K562 (cell line): ENCODE measurements around the gene CD101.

Source experiments
- BHLHE40 ChIP-seq: IDR thresholded peaks from 2 replicates; pipeline ENCODE4 v1.6.1; 2011; ENCODE audit warnings: low read length, improper control_type of control experiment
- BRD9 ChIP-seq: fragments of 450-650 bp; IDR thresholded peaks from 2 replicates; pipeline ENCODE4 v1.6.1; 2018; ENCODE audit warnings: low read depth; ENCODE audit not compliant: partially characterized antibody
- CBFB ChIP-seq: sonication (generic); formaldehyde crosslinking; IDR thresholded peaks from 2 replicates; pipeline ENCODE4 v1.4.0; 2020; ENCODE audit warnings: mild to moderate bottlenecking, missing genetic modification reagents
- CTCF ChIP-seq, 3 experiments: IDR thresholded peaks in 2 of 3; conservative IDR thresholded peaks in 1 of 3; 2 replicates each; pipeline ENCODE4 v1.5.1; 2011 to 2012; ENCODE audit warnings: low read length in 3 of 3, mild to moderate bottlenecking in 3 of 3, control low read depth in 2 of 3, improper control_type of control experiment in 1 of 3, inconsistent platforms in 1 of 3, low read depth in 1 of 3, mixed read lengths in 1 of 3, moderate library complexity in 1 of 3; ENCODE audit not compliant: insufficient read depth in 2 of 3
- ESRRA ChIP-seq: fragments of 450-650 bp; IDR thresholded peaks from 2 replicates; pipeline ENCODE4 v1.6.1; 2014; ENCODE audit warnings: low read depth, mild to moderate bottlenecking, moderate library complexity, borderline replicate concordance
- EZH2 ChIP-seq: IDR thresholded peaks from 2 replicates; pipeline ENCODE4 v1.6.1; 2012; ENCODE audit warnings: low read depth, mild to moderate bottlenecking, inconsistent platforms, low read length, borderline replicate concordance
- HNRNPLL ChIP-seq: fragments of 200-400 bp; formaldehyde crosslinking; IDR thresholded peaks from 2 replicates; pipeline ENCODE4 v1.6.1; 2017; ENCODE audit warnings: low read length, low read depth, mild to moderate bottlenecking; ENCODE audit not compliant: poor library complexity, severe bottlenecking
- MAX ChIP-seq: sonication (generic); formaldehyde crosslinking; IDR thresholded peaks from 2 replicates; pipeline ENCODE4 v1.9.0; 2022; ENCODE audit warnings: mild to moderate bottlenecking, missing genetic modification reagents
- MCM2 ChIP-seq: fragments of 450-650 bp; IDR thresholded peaks from 2 replicates; pipeline ENCODE4 v1.6.1; 2017; ENCODE audit warnings: low read depth, mild to moderate bottlenecking
- PTRF ChIP-seq: fragments of 450-650 bp; IDR thresholded peaks from 2 replicates; pipeline ENCODE4 v1.6.1; 2016; ENCODE audit warnings: mild to moderate bottlenecking, missing genetic modification characterization, missing compliant biosample characterization
- RFX5 ChIP-seq: IDR thresholded peaks from 2 replicates; pipeline ENCODE4 v1.6.1; 2011; ENCODE audit warnings: low read depth, mild to moderate bottlenecking, improper control_type of control experiment, low read length
- SRF ChIP-seq, 2 experiments: fragments of 250-450, 450-650 bp in 1 of 2; sonication (Bioruptor Pico) in 1 of 2; sonication (generic) in 1 of 2; formaldehyde crosslinking; IDR thresholded peaks; 2 replicates each; pipeline versions ENCODE4 v1.5.0 to v1.5.1; 2020 to 2022; ENCODE audit warnings: mild to moderate bottlenecking in 1 of 2, missing genetic modification reagents in 1 of 2
- ZBTB33 ChIP-seq: sonication (generic); formaldehyde crosslinking; IDR thresholded peaks from 2 replicates; pipeline ENCODE4 v1.8.1; 2023; ENCODE audit warnings: mild to moderate bottlenecking, missing genetic modification reagents
- ZNF518B ChIP-seq: fragments of 250-450 bp; sonication (Bioruptor Pico); IDR thresholded peaks from 2 replicates; pipeline ENCODE4 v1.5.0; 2021; ENCODE audit warnings: mild to moderate bottlenecking, moderate library complexity

GRCh38 chr1:117066367-117066766, 64.8 kb downstream of the CD101 start:
- TF ChIP-seq EZH2 (no peak), RFX5 (no peak), MCM2 (no peak), CTCF (IDR thresholded peaks at IDR 0.05 in 2 of 3, conservative IDR thresholded peaks at IDR 0.05 in 1 of 3; ENCODE audit: insufficient read depth in 2 of 3, low read depth in 1 of 3, low read length in 3 of 3) (no peak), BRD9 (no peak), ZNF518B (no peak), HNRNPLL (no peak), CBFB (CRISPR knock-in tag) (no peak), SRF (CRISPR knock-in tag; IDR thresholded peaks at IDR 0.05) (no peak), BHLHE40 (no peak), ESRRA (no peak), MAX (CRISPR knock-in tag) (no peak), ZBTB33 (no peak), PTRF (tag) (no peak)
